GM12874 (cell line): ENCODE measurements around the gene CERS6.

Source experiments
- CTCF ChIP-seq: IDR thresholded peaks from 2 replicates; pipeline ENCODE4 v1.5.1; 2011; ENCODE audit warnings: low read depth, mild to moderate bottlenecking, control low read depth, low read length, moderate library complexity; ENCODE audit not compliant: insufficient read depth

The CERS6 gene

DNA sequence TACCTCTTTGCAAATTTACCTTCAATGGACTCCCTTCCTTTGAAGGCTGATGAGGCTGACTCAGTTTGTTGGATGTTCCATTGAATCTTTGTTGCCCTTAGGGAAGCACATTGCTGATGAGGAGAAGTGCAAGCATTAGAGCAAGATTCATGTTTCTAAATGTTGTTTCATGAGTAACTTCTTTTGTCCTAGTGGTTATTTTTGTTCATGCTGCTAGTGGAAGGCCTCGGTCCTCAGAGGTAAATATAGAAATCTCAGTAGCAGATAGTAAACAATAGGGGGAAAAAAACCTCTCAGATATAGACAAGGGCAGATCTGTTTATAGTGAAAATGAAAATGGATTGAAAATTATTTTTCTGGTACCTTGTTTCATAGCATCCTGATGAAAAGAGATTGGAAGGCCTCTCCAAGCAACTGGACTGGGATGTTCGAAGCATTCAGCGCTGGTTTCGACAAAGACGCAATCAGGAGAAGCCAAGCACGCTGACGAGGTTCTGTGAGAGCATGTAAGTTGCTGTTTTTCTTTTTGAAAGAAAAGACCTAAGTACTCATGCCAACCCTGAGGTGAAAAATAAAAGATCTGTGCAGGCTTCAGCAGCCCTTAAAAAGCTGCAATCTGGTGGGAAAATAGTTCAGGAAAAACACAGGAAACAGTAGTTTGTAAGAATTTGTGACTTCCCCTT, 104.9 kb downstream of the CERS6 start:
- TF ChIP-seq CTCF: no peak

- no peak for TF ChIP-seq CTCF
Measured at GRCh38 chr2:168561991-168562390, 105.9 kb downstream of the CERS6 start.

DNA sequence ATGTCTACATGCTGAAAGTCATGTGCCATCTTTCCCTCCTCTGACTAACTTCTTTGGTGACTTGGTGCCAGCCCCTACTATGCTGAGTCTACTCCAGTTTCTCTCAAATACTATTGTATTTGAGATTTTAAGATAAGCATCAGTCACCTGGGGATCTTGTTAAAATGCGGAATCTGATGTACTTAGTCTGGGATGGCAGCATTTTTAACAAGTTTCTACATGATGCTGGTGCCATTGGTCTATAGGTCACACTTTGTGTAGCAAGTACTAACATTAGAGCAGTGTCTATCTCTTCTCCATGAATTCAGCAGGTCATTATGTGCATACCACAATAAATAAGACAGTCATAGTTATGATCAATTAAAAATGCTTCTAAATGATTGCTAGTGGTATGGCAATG, 106.9 kb downstream of the CERS6 start:
- no peak for TF ChIP-seq CTCF

- TF ChIP-seq CTCF: no peak
Measured at GRCh38 chr2:168564641-168565040, 108.6 kb downstream of the CERS6 start.

DNA sequence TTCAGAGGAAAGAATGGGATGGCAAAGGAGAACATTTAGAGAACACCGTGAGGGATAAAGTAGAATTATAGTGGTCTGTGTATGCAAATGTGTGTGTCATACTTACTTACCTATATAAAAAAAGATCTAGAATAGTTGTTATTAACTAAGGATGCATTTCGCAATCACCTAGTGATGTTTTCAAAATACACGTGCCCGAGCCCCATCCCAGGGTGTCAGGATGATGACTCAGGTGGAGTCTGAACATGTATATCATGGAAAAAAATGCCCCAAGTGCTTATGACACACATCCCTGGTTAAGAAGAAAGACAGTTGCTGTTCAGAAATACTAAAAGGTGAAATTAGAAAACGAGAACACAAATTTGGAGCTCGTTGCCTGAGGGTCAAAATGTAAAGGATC, 109.0 kb downstream of the CERS6 start:
- TF ChIP-seq CTCF: no peak

- TF ChIP-seq CTCF: no peak
Measured at GRCh38 chr2:168565512-168565911, 109.4 kb downstream of the CERS6 start.

- no peak for TF ChIP-seq CTCF
Measured at GRCh38 chr2:168566974-168567665, 111.0 kb downstream of the CERS6 start.
